NCI-H345 treated with DMSO at 0.1 percent for 48 hours (cell line): ENCODE data around the gene DDTL.

Experiments used
- DNase-seq: peaks from one replicate; lab custom pipeline; 2025; ENCODE audit not compliant: unreplicated experiment; lab: John Stamatoyannopoulos, UW

The DDTL gene

GRCh38 chr22:24005201-24005600 is 38.5 kb downstream of the DDTL start, which contains the start of gene GSTT4:
Gene GSTT4 (minus strand): TSS chr22:24005453. CDS start chr22:24005356, 97 bp downstream.
- DNase-seq, result no peak

GRCh38 chr22:24006207-24006913 is 39.7 kb downstream of the DDTL start:
- no peak for DNase-seq

- no peak for DNase-seq
These were observed 40.2 kb downstream of the DDTL start for GRCh38 chr22:24006914-24007214.

GRCh38 chr22:24007253-24008021 is 40.7 kb downstream of the DDTL start:
- no peak for DNase-seq

- DNase-seq, result no peak
These were observed 41.3 kb downstream of the DDTL start for GRCh38 chr22:24008022-24008283.

GRCh38 chr22:24008381-24009226 is 41.9 kb downstream of the DDTL start:
- DNase-seq, result no peak

- DNase-seq, result no peak
These were observed 42.7 kb downstream of the DDTL start for GRCh38 chr22:24009227-24010017.

- no peak for DNase-seq
These were observed 43.3 kb downstream of the DDTL start for GRCh38 chr22:24010018-24010391.

- DNase-seq, result no peak
These were observed 45.0 kb downstream of the DDTL start for GRCh38 chr22:24011735-24012068.

- DNase-seq, result no peak
These were observed 49.5 kb downstream of the DDTL start for GRCh38 chr22:24016156-24016555.

- DNase-seq, result no peak
These were observed 54.6 kb downstream of the DDTL start for GRCh38 chr22:24021304-24021703.
